HUES6 (cell line): Measurements from ENCODE around the gene RPRD1B.

ENCODE experiments used
- H3K27ac ChIP-seq: 2 replicates; pipeline ENCODE4 v1.7.0; 2013; ENCODE audit warnings: low read depth, mild to moderate bottlenecking, low read length, inconsistent platforms
- H3K27me3 ChIP-seq: 2 replicates; pipeline ENCODE4 v1.6.1; 2013; ENCODE audit warnings: low read length; ENCODE audit not compliant: control insufficient read depth, insufficient read depth
- H3K36me3 ChIP-seq: 2 replicates; pipeline ENCODE4 v1.6.1; 2013; ENCODE audit warnings: low read length; ENCODE audit not compliant: control insufficient read depth, insufficient read depth
- H3K4me1 ChIP-seq: 2 replicates; pipeline ENCODE4 v1.6.1; 2013; ENCODE audit warnings: low read length; ENCODE audit not compliant: control insufficient read depth, insufficient read depth
- H3K4me3 ChIP-seq: 2 replicates; pipeline ENCODE4 v1.5.1; 2013; ENCODE audit warnings: low read depth, low read length
- H3K9ac ChIP-seq: one replicate; pipeline ENCODE4 v1.6.1; 2013; ENCODE audit warnings: mild to moderate bottlenecking, low read length
- H3K9me3 ChIP-seq: 2 replicates; pipeline ENCODE4 v1.6.1; 2013; ENCODE audit warnings: low read depth, low read length; ENCODE audit not compliant: control insufficient read depth, insufficient read depth

RPRD1B gene

DNA sequence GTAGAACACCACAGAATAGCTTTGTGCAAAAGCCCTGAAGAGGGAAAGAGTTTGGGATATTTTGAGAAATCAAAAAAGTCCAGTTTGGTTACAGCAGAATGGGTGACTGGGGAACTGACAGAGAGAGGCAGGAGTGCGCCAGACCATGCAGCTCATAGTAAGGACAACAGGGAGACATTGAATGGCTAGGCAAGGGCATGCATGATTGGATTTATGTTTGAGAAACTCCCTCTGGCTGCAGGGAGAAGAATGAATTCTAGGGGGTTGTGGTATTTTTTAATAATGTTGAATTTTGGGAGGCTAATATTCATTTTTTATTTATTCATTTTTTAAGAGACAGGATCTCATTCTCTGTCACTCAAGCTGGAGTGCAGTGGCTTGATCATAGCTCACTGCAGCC, 81.7 kb downstream of the RPRD1B start:
- peaks cover 4% of the 10 kb centered on the region for H3K4me1 ChIP-seq
- H3K36me3 ChIP-seq, result no peaks in the 10 kb centered on the region
- H3K9me3 ChIP-seq, result no peaks in the 10 kb centered on the region
- H3K27me3 ChIP-seq, result no peaks in the 10 kb centered on the region
- no peak overlapping the region for H3K9ac ChIP-seq
- no peak overlapping the region for H3K4me3 ChIP-seq
- H3K27ac ChIP-seq, result no peak overlapping the region

DNA sequence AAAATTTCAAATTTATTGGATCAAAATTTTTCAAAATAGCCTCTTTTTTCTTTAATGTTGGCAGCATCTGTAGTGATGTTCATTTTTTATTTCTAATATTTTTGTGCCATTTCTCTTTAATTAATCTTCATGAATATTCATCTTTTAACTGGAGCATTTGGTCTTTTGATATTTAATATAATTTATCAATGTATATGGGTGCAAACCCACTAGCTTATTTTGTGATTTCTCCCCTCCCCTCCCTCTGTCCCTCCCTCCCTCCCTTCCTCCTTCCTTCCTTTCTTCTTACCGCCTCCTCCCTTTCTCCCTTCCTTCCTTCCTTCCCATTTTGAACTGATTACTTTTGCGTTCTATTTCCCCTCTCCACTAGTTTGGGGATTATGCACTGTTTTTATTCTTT, 82.3 kb downstream of the RPRD1B start:
- Histone ChIP-seq H3K4me3 (no peak overlapping the region), H3K36me3 (no peaks in the 10 kb centered on the region), H3K9me3 (no peaks in the 10 kb centered on the region), H3K9ac (no peak overlapping the region), H3K27ac (no peak overlapping the region), H3K4me1 (peaks cover 4% of the 10 kb centered on the region), H3K27me3 (no peaks in the 10 kb centered on the region)

DNA sequence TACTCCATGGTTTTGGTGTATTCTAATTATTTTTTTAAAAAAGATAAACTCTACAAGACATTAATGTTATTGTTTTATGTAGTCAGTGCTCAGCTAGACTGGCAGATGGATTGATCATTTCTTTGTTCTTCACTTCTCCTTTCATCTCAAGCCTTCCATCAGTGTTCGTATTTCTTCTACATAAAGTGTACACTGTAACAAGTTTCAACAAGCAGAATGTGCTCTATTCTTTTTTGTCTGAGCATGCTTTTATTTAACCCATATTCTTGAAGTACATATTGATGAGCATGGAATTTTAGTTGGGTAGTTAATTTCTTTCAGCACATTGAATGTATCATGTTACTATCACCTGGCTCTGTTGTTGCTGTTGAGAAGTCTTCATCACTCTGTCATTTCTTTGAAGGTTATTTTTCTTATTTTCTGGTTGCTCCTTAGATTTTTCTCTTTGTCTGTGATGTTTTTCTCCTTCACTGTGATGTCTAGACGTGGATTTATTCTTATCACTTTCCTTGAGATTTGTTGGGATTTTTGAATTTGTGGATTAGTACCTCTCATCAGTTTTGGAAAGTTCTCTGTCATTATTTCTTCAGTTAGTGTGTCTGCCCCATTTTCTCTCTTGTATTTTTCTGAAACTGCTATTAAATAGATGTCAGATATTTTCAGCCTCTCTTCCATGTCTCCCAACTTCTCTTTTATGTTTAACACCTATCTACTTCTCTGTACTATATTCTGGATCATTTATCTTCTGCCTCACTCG, 83.0 kb downstream of the RPRD1B start:
- Histone ChIP-seq H3K27me3 (no peaks in the 10 kb centered on the region), H3K4me1 (peaks cover 4% of the 10 kb centered on the region), H3K36me3 (no peaks in the 10 kb centered on the region), H3K4me3 (no peak overlapping the region), H3K9ac (no peak overlapping the region), H3K27ac (no peak overlapping the region), H3K9me3 (no peaks in the 10 kb centered on the region)

DNA sequence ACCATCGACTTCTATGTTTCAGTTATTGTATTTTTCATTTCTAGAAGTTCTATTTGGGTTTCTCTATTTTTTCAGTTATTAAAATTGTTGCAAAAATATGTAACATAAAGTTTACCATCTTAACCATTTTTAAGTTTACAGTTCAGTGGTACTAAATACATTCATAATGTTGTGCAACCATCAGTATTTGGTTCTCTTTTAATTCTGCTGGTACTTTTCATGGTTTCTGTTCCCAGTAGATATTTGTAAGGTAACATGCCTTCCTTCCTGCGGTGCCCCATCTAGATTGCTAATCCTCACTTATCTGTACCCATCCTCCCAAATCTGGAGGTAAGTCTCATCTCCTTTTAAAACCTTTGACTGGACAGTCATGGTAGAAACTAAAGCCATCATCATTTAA, 83.7 kb downstream of the RPRD1B start:
- no peaks in the 10 kb centered on the region for H3K27me3 ChIP-seq
- H3K9me3 ChIP-seq, result no peaks in the 10 kb centered on the region
- H3K9ac ChIP-seq, result no peak overlapping the region
- H3K36me3 ChIP-seq, result no peaks in the 10 kb centered on the region
- H3K4me3 ChIP-seq, result no peak overlapping the region
- peaks cover 4% of the 10 kb centered on the region for H3K4me1 ChIP-seq
- no peak overlapping the region for H3K27ac ChIP-seq

DNA sequence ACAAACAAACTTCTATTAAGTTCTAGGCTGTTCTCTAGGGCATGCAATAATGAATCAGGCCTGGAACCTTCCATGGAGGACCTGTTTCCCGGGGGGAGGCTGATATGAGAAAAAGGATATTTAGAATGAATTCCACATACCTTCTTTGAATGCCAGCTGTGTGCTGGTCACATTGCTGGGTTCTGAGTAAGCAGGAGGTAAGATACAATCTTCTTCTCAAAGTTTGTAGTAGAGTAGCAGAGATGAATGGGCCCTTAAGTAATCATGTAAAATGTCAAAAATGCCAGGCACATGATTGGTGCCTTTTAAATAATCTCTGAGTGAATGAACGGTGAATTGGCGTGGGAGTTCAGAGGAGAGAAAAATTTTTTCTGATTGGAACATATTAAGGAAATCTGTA, 84.1 kb downstream of the RPRD1B start:
- no peak overlapping the region for H3K4me3 ChIP-seq
- peaks cover 4% of the 10 kb centered on the region for H3K4me1 ChIP-seq
- no peaks in the 10 kb centered on the region for H3K9me3 ChIP-seq
- no peaks in the 10 kb centered on the region for H3K27me3 ChIP-seq
- no peak overlapping the region for H3K27ac ChIP-seq
- H3K9ac ChIP-seq, result no peak overlapping the region
- no peaks in the 10 kb centered on the region for H3K36me3 ChIP-seq

DNA sequence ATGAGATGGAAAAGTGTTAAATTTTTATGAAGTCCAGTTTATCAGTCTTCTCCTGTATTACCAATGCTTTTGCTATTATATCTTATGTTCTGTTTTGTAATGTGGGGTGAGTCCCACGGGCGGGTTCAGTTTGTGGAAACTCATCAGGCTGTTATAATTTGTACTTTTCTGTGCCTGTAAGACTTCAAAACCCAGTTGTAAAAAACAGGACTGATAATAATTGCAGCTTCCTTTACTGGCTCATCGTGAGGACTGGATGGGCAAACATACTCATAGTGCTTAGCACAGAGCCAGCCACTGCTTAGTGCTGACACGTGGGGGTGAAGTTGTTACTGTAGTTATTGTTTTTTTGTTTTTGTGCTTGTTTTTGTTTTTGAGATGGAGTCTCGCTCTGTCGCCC, 85.9 kb downstream of the RPRD1B start:
- Histone ChIP-seq H3K9me3 (no peaks in the 10 kb centered on the region), H3K27me3 (no peaks in the 10 kb centered on the region), H3K4me3 (no peak overlapping the region), H3K36me3 (no peaks in the 10 kb centered on the region), H3K9ac (no peak overlapping the region), H3K27ac (no peak overlapping the region), H3K4me1 (peaks cover 4% of the 10 kb centered on the region; the same call in 1 of the 2 replicates)

DNA sequence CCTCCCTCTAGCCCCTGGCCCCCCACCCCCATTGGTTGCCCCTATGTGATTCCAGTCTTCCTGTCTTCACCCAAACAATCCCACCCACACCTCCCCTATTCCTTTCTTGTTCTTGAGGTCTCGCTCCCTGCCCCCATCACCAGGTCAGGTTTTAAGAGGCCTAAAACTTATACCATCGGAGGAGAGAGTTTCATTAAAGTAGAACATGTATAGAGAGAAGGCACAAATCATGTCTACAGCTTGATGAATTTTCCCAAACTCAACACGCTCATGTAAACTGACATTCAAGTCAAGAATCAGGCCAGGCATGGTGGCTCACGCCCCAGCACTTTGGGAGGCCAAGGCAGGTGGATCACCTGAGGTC, 87.1 kb downstream of the RPRD1B start:
- Histone ChIP-seq H3K27ac (no peak overlapping the region), H3K4me1 (peaks cover 4% of the 10 kb centered on the region; the same call in 1 of the 2 replicates), H3K36me3 (no peaks in the 10 kb centered on the region), H3K4me3 (no peak overlapping the region), H3K27me3 (no peaks in the 10 kb centered on the region), H3K9me3 (no peaks in the 10 kb centered on the region), H3K9ac (no peak overlapping the region)

DNA sequence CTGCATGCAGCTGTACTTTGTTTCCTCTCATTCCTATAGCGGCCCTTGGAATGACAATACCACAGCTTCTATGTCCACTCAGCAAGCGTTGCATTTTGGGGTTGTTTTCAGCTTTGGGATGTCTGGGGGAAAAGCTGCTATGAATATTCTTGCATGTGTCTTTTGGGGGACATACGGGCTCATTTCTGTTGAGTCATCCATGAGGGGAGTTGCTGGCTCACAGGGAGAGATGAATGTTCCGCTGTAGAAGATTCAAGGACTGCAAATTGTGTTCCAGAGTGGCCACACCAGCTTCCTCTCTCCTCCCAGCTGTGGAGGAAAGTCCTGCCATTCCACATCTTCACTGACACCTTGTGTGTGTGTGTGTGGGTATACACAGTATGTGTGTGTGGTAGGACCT, 88.2 kb downstream of the RPRD1B start:
- H3K27me3 ChIP-seq, result no peaks in the 10 kb centered on the region
- H3K27ac ChIP-seq, result no peak overlapping the region
- no peak overlapping the region for H3K4me3 ChIP-seq
- H3K4me1 ChIP-seq, result peaks cover 4% of the 10 kb centered on the region; the same call in 1 of the 2 replicates
- no peaks in the 10 kb centered on the region for H3K9me3 ChIP-seq
- H3K36me3 ChIP-seq, result no peaks in the 10 kb centered on the region
- H3K9ac ChIP-seq, result no peak overlapping the region

DNA sequence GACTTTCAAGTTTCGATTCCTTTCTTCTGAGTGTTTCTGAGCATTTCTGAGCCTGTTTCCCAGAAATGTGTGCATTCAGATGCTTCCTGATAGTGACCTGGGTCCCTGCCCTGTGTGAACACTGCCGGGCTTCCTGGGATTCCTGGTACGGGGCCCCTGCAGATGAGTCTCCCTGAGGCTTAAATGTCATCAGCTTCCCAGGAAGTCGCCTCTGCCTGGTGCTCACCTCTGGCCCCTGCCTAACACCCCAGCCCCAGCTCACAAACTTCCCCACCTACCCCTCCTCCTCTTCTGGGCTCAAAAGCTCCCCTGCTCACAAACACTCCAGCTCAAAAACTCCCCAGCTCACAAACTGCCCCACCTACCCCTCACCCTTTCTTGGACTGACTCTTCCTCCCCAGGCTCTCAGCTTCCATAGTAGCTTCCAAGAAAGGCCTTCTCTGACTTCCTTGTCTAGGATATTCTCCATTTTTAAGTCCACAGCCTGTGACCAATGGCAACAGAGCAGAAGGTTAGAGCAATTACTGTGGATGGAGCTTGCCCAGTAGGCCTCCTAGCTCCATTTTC, 89.6 kb downstream of the RPRD1B start:
- Histone ChIP-seq H3K27me3 (no peaks in the 10 kb centered on the region), H3K9ac (no peak overlapping the region), H3K4me3 (no peak overlapping the region), H3K27ac (no peak overlapping the region), H3K36me3 (no peaks in the 10 kb centered on the region), H3K9me3 (no peaks in the 10 kb centered on the region), H3K4me1 (peaks cover 4% of the 10 kb centered on the region; the same call in 1 of the 2 replicates)

DNA sequence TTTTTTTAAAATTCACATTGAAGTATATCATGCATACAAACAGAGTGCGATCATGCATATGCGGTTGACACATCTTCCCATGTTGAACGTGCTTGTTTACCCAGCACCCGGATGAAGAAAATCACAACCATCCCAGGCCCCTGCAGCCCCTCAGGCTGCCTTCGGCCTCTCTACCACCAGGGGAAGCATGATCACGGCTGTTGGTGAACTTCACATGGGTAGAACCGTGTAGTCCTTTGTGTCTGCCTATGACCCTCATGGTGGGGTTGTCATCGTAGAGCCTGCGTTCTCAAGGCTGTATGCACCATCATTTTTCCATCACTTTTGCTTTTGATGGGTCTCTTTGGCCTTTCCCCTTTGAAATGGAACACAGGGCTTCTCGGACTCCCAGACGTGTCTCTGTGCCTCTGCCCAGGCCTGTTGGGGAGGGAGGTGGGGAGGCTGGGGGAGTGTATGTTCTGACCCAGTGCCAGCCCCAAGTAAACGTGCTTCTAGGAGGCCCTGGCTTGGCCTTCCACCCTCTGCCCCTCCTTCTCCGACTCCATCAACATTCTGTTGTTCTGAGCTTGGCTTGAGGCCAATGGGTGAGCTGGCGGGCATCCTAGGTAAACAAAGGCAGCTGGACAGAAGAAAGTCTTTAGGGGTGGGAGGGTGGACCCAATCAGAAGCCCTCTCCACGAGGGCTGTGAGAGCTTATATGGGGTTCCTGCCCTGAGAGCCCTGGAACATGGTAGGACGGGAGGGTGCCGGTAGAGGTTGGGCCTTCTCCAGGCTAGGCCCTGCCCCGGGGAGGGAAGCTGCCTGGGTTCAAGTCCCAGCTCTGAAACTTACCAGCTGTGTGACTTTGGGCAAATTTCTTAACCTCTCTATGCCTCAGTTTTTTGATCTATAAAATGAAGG, 91.9 kb downstream of the RPRD1B start:
- Histone ChIP-seq H3K27ac (no peak overlapping the region), H3K27me3 (no peaks in the 10 kb centered on the region), H3K9ac (no peak overlapping the region), H3K4me3 (no peak overlapping the region), H3K9me3 (no peaks in the 10 kb centered on the region), H3K36me3 (no peaks in the 10 kb centered on the region), H3K4me1 (peaks cover 4% of the 10 kb centered on the region; the same call in 1 of the 2 replicates)
